Caco-2 (cell line): ENCODE data around the gene SLC2A11. TPM values are rescaled to one million over a fixed set of nuclear protein-coding genes. Genes with fewer than 3 reads are reported as not detected.

ENCODE experiments used
- BruUV-seq: library from RNA; stranded (reverse); fragments of 400-500 nt; replicated peaks from 2 replicates; lab custom pipeline; 2021; lab: Mats Ljungman, UMichigan
- CTCF ChIA-PET: fragments of 300-600 bp; sonication (Branson Sonifier 250); formaldehyde crosslinking; loops from one replicate; lab custom pipeline; 2022; ENCODE audit warnings: antibody characterized with exemption; lab: Charles Lee
- POLR2A ChIA-PET: fragments of 300-600 bp; sonication (Branson Sonifier 250); formaldehyde crosslinking; loops from one replicate; lab custom pipeline; 2022; ENCODE audit warnings: antibody characterized with exemption; lab: Charles Lee
- DNase-seq, 2 experiments: peaks; one replicate each; pipeline versions ENCODE4 v3.0.0 to v3.0.0-alpha.2; 2020 to 2022
- H3K27me3 ChIP-seq: replicated peaks from 2 replicates; pipeline ENCODE4 v1.6.0; 2011; ENCODE audit warnings: low read length; ENCODE audit not compliant: control insufficient read depth, insufficient read depth
- H3K36me3 ChIP-seq: 2 replicates; pipeline ENCODE4 v1.5.1; 2011; ENCODE audit warnings: low read length; ENCODE audit not compliant: control insufficient read depth, insufficient read depth
- H3K4me1 ChIP-seq: fragments of 250-450 bp; sonication (Bioruptor Pico); 2 replicates; pipeline ENCODE4 v1.5.1; 2020; ENCODE audit warnings: mild to moderate bottlenecking
- H3K4me3 ChIP-seq: 2 replicates; pipeline ENCODE4 v1.5.1; 2011; ENCODE audit warnings: low read depth, mild to moderate bottlenecking, control low read depth, low read length
- H3K9me3 ChIP-seq: fragments of 250-450 bp; sonication (Bioruptor Pico); 2 replicates; pipeline ENCODE4 v1.5.1; 2020; ENCODE audit warnings: mild to moderate bottlenecking, moderate library complexity
- H3K27ac Mint-ChIP-seq: one replicate; pipeline ENCODE4 v1.8.0; 2022; ENCODE audit warnings: mixed read lengths; ENCODE audit not compliant: unreplicated experiment
- H3K27me3 Mint-ChIP-seq: one replicate; pipeline ENCODE4 v1.8.0; 2022; ENCODE audit warnings: mixed read lengths; ENCODE audit not compliant: insufficient read depth, unreplicated experiment
- H3K36me3 Mint-ChIP-seq: one replicate; pipeline ENCODE4 v1.8.0; 2022; ENCODE audit warnings: mild to moderate bottlenecking, mixed read lengths; ENCODE audit not compliant: insufficient read depth, unreplicated experiment
- H3K4me1 Mint-ChIP-seq: one replicate; pipeline ENCODE4 v1.8.0; 2022; ENCODE audit warnings: low read depth, mixed read lengths; ENCODE audit not compliant: unreplicated experiment
- H3K4me3 Mint-ChIP-seq: one replicate; pipeline ENCODE4 v1.8.0; 2022; ENCODE audit warnings: mild to moderate bottlenecking, moderate library complexity, mixed read lengths; ENCODE audit not compliant: unreplicated experiment
- H3K9me3 Mint-ChIP-seq: one replicate; pipeline ENCODE4 v1.8.0; 2022; ENCODE audit warnings: mixed read lengths; ENCODE audit not compliant: unreplicated experiment
- CTCF ChIP-seq, 2 experiments: fragments of 200-600 bp in 1 of 2; IDR thresholded peaks; 1 replicate in 1 of 2; 2 replicates in 1 of 2; pipeline versions ENCODE4 v1.5.1 to v1.8.0; 2011 to 2022; ENCODE audit warnings: antibody characterized with exemption in 1 of 2, control low read depth in 1 of 2, inconsistent platforms in 1 of 2, low read depth in 1 of 2, low read length in 1 of 2, mild to moderate bottlenecking in 1 of 2, moderate library complexity in 1 of 2; ENCODE audit not compliant: insufficient read depth in 1 of 2, severe bottlenecking in 1 of 2, unreplicated experiment in 1 of 2
- intact Hi-C: fragments of 100-400 bp; cut with micrococcal nuclease; formaldehyde crosslinking; loops from one replicate; pipeline ENCODE4 v1.10.0; 2022; ENCODE audit not compliant: unreplicated experiment
- total RNA-seq: library from RNA; stranded (reverse); gene quantifications from 2 replicates; pipeline ENCODE4 v1.2.3, GENCODE V29; 2022

Gene SLC2A11
- total RNA-seq, 1 experiment from 2014 or later: 32.4 TPM

DNA sequence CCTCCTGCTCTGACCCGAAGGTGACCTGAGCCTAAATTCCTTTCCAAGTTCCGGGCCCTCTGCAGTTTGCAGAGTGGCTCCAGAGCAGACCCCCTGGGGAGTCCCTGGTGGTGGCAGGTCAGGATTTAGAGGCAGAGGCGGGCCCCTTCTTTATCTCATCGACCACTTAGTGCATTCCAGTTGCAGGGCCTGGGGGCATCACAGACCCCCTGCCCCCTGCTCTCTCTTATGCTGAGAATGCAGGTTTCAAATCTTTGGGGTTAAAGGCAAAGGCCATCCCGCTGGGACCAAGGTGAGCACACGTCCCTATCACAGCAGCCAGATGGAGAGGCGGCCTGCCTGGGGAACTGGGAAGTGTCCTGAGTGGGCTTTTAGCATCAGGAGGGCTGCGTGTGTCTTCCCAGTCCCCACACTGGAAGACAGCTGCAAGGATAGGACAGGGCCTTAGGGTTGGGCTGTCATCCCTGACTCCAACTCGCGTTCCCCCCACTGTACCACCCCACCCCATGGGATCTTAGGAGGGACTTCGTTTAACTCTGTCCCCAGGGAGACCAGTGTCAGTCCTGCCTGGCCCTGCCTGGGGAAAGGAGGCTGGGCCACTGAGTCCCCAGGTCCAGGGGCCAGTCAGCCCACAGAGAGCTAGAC is 30.2 kb upstream of the SLC2A11 start:
- Mint-ChIP-seq H3K4me3 (no peak overlapping the region), H3K4me1 (no peaks in the 10 kb centered on the region), H3K36me3 (peaks cover 79% of the 10 kb centered on the region), H3K27ac (no peak overlapping the region), H3K27me3 (no peaks in the 10 kb centered on the region), H3K9me3 (no peaks in the 10 kb centered on the region)
- intact Hi-C loops: no loop called here
- no peak for TF ChIP-seq CTCF (IDR thresholded peaks at IDR 0.05; ENCODE audit: insufficient read depth in 1 of 2, low read depth in 1 of 2, low read length in 1 of 2, severe bottlenecking in 1 of 2, unreplicated experiment in 1 of 2)
- Histone ChIP-seq H3K36me3 (peaks cover 6% of the 10 kb centered on the region), H3K4me1 (no peaks in the 10 kb centered on the region), H3K4me3 (no peak overlapping the region), H3K9me3 (no peaks in the 10 kb centered on the region), H3K27me3 (no peaks in the 10 kb centered on the region)
- DNase-seq: no peak
- POLR2A ChIA-PET: no interaction called here
- no TSS peak for BruUV-seq
- CTCF ChIA-PET: no interaction called here

DNA sequence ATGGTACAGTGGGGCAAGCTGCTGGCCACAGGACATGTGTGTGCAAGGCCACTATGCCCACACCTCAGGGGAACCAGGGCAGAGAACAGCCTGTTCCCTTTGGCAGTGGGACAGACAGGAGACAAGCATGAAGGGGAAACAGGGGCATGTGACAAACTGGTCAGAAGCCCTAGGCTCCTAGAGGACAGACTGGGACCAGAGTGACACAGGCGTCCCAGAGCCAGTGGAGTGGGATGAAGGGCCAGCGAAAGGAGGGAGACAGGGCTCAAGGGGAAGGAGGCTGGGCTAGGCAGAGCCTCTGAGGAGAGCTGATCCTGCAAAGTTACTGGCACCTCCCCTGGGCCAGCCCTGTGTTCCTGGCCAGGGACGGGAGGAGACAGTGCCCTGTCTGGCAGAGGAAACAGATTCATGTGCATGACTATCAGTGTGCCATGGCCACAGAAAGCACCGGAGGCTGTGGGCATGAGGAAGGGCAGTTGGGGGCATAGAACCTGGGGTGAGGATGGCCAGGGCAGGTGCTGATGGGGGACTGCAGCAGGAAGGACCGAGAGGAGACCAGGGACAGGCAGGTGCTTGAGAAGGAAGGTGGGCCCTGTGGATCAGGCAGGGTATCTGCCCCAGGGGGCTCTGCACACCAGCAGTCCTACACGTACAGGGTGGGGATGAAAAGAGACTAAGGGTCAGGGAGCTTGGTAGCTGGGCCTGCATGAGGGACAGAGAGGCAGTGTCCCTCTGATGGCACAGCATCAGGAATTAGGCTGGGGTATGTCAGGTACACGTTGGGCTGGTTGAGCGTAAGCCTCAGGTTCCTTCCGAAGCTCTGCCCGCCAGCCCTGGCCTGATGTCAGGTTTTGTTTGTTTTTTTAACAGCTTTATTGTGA is 28.6 kb upstream of the SLC2A11 start:
- ChIA-PET POLR2A (no interaction called here), CTCF (no interaction called here)
- no TSS peak for BruUV-seq
- no peaks in the 10 kb centered on the region for H3K4me1 ChIP-seq
- DNase-seq: no peak
- H3K27me3 ChIP-seq: no peaks in the 10 kb centered on the region
- peaks cover 6% of the 10 kb centered on the region for H3K36me3 ChIP-seq
- intact Hi-C loops: no loop called here
- no peak overlapping the region for H3K4me3 ChIP-seq
- H3K27ac Mint-ChIP-seq: no peak overlapping the region
- no peak for TF ChIP-seq CTCF (IDR thresholded peaks at IDR 0.05; ENCODE audit: insufficient read depth in 1 of 2, low read depth in 1 of 2, low read length in 1 of 2, severe bottlenecking in 1 of 2, unreplicated experiment in 1 of 2)
- H3K9me3 ChIP-seq: no peaks in the 10 kb centered on the region
- H3K4me3 Mint-ChIP-seq: no peak overlapping the region
- no peaks in the 10 kb centered on the region for H3K27me3 Mint-ChIP-seq
- H3K4me1 Mint-ChIP-seq: no peaks in the 10 kb centered on the region
- peaks cover 63% of the 10 kb centered on the region for H3K36me3 Mint-ChIP-seq
- no peaks in the 10 kb centered on the region for H3K9me3 Mint-ChIP-seq

DNA sequence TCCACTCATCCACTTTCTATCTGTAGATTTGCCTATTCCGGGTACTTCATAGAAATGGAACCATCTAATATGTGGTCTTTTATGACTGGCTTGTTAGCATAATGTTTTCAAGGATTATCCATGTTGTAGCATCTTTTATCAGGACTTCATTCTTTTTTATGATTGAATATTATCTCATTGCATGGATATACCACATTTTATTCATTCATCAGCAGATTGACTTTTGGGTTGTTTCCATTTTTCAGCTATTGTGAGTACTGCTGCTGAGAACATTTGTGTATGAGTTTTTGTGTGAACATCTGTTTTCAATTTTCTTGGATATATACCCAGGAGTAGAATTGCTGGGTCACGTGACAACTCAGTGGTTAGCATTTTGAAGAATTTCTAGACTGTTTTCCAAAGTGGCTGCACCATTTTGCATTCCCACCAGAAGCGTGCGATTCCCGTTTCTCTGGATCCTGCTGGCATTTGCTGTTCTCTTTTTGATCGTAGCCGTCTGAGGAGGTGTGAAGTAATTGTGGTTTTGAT is 27.8 kb upstream of the SLC2A11 start:
- Histone ChIP-seq H3K9me3 (no peaks in the 10 kb centered on the region), H3K4me3 (no peak overlapping the region), H3K4me1 (no peaks in the 10 kb centered on the region), H3K27me3 (no peaks in the 10 kb centered on the region), H3K36me3 (peaks cover 5% of the 10 kb centered on the region)
- H3K4me1 Mint-ChIP-seq: no peaks in the 10 kb centered on the region
- no TSS peak for BruUV-seq
- no peaks in the 10 kb centered on the region for H3K27me3 Mint-ChIP-seq
- H3K36me3 Mint-ChIP-seq: peaks cover 64% of the 10 kb centered on the region
- CTCF ChIA-PET: no interaction called here
- POLR2A ChIA-PET: no interaction called here
- H3K27ac Mint-ChIP-seq: no peak overlapping the region
- intact Hi-C loops: no loop called here
- H3K9me3 Mint-ChIP-seq: no peaks in the 10 kb centered on the region
- H3K4me3 Mint-ChIP-seq: no peak overlapping the region
- no peak for DNase-seq
- TF ChIP-seq CTCF (IDR thresholded peaks at IDR 0.05; ENCODE audit: insufficient read depth in 1 of 2, low read depth in 1 of 2, low read length in 1 of 2, severe bottlenecking in 1 of 2, unreplicated experiment in 1 of 2): no peak
